Mesodermal cell (in vitro differentiated cells): ENCODE results near the gene CABP2.
A peak's percentile ranks its signal among the peaks of the same experiment; 100 is the strongest.
"Not testable (repeated sequence)": the region's sequence is repeated elsewhere in the genome, so short reads cannot be mapped to it uniquely, and the experiment has no call there.

Experiments
- H3K27ac ChIP-seq: 2 replicates; pipeline ENCODE4 v1.7.0; 2013; ENCODE audit warnings: mild to moderate bottlenecking, low read depth, low read length, moderate library complexity; ENCODE audit not compliant: severe bottlenecking
- H3K36me3 ChIP-seq: 2 replicates; pipeline ENCODE4 v1.7.1; 2013; ENCODE audit warnings: mild to moderate bottlenecking, low read length, moderate library complexity; ENCODE audit not compliant: control insufficient read depth, insufficient read depth
- H3K4me1 ChIP-seq: one replicate; pipeline ENCODE4 v1.7.1; 2013; ENCODE audit warnings: mild to moderate bottlenecking, low read length; ENCODE audit not compliant: insufficient read depth, control insufficient read depth, poor library complexity, severe bottlenecking
- H3K4me3 ChIP-seq: 2 replicates; pipeline ENCODE4 v1.7.0; 2013; ENCODE audit warnings: low read length, control low read depth, mild to moderate bottlenecking; ENCODE audit not compliant: insufficient read depth, poor library complexity, severe bottlenecking; ENCODE audit errors: extremely low read depth
- H3K9me3 ChIP-seq: 2 replicates; pipeline ENCODE4 v1.7.1; 2013; ENCODE audit warnings: mild to moderate bottlenecking, low read length, moderate library complexity; ENCODE audit not compliant: control insufficient read depth
- WGBS, 2 experiments: methylation state at CpG; one replicate each; pipeline ENCODE4 v1.1.5; 2013; ENCODE audit warnings: missing lambda C conversion rate in 2 of 2; ENCODE audit not compliant: insufficient coverage in 2 of 2; 5-methylcytosine and 5-hydroxymethylcytosine counted together

The CABP2 gene

DNA sequence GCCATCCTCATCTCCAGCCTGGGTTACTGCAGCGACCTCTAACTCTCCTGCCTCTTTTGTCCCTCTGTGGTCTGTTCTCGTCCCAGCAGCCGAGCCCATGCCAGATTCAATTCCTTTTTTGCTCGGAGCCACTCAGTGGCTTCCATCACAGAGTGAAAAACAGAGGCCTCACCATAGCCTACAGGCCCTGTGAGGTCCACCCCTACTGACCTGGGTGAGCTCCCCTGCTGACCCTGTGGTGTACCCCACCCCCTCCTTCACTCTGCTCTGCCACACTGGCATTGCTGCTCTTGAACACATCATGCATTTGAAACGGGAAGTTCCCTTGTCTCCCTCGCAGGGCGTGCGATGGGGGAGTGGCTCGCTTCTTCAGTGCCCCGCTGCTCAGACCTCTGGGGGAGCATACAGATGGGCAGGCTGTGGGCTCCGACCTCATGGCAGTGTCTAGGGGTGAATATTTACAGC is 38.4 kb downstream of the CABP2 start:
- Histone ChIP-seq H3K9me3 (peaks cover 6% of the 10 kb centered on the region), H3K4me1 (no peaks in the 10 kb centered on the region), H3K4me3 (no peak overlapping the region), H3K36me3 (peaks cover 23% of the 10 kb centered on the region), H3K27ac (no peak overlapping the region)
- WGBS, 2 experiments, result 94% methylated on average over 10 to 11 of the region's 11 CpGs

DNA sequence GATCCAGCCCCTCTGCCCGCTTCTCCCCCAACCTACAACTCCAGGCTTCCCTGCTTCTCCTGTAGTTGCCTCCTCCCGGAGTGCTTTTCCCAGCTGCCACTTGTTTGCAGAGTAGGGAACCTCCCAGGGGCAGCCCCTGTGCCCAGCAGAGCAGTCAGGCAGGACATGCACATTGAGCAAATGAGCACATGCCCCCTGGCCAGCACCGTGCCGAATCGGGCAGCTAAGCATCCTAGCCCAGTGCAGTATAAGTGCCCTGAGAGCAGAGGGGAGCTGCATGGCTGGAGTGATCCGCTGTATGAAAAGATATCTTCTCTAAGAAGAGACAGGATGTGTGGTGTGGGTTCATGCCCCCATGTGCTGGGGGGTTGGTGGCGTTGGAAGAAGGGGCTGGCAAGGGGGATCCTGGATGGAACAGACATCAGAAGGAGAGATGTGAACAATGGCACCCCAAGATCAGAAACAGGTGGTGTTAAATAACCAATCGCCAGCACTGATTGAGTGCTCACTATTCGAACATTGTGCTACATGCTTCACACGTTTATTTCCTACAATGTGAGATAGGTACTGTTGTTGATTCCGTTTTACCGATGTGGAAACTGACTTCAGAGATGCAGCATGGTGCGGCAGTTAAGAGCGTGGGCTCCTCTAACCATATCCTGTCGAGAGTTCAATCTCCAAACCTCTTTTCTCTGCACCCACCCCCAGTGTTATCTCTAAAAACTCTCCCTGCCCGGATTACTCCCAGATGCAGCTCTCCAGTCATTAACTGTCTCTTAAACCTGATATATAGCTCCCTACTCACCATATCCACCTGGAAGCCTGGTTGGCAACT is 39.2 kb downstream of the CABP2 start:
- H3K4me1 ChIP-seq, result no peaks in the 10 kb centered on the region
- H3K4me3 ChIP-seq, result peak overlapping the region; percentile 46
- no peak overlapping the region for H3K27ac ChIP-seq
- peaks cover 6% of the 10 kb centered on the region for H3K9me3 ChIP-seq
- WGBS, 2 experiments, result 94 to 98% methylated on average over 16 of the region's 16 CpGs
- peaks cover 15% of the 10 kb centered on the region for H3K36me3 ChIP-seq

DNA sequence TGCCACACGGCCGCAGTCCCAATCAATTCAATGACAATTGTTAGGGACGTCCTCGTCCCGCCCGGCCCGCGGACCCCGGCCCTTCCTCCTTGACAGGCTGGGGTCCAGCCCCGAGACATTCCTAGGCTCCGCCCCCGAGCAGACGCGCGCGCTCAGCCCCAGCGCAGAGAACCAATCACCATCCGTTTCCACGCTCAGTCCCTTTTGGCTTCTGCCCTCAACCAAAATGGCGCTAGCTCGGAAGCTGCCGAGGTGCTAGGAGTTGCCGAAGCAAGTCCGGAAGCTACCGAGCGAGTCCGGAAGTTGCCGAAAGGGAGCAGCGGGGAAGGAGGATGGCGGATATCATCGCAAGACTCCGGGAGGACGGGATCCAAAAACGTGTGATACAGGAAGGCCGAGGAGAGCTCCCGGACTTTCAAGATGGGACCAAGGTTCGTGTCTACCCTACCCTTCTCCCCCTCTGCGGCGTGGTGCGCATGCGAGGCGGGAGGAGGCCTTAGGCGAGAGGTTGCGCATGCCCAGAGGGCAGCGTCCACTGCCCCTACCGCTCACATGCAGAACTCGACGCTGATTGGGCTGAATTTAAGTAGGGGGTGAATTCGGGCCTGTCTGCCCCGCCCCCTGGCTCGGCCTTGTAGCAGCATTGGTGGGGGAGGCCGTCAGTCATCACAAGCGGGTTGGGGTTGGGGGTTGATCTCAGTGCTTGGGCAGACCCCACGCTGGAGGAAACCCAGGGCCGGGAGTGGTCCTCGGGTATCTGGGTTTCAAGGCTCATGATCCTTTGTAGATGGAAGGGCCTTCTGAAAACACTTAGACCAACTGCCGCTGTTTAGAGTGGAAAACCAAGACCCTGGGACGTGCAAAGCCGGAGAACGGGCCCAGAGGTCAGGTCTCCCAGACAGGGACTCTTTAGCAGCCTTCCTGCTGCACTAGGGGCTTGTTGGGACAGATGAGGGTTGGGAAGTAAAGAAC is 40.1 kb downstream of the CABP2 start, which contains the start of gene AIP:
Gene AIP (plus strand): TSS at position 200 of the 972 bp plus-strand sequence. CDS start 133 bp downstream, at position 333.
- Histone ChIP-seq H3K9me3 (peaks cover 6% of the 10 kb centered on the region), H3K4me1 (no peaks in the 10 kb centered on the region), H3K4me3 (peak within 1 kb of the TSS; percentile 46), H3K36me3 (peaks cover 9% of the 10 kb centered on the region), H3K27ac (peak within 1 kb of the TSS; percentile 85)
- 8 to 26% methylated on average over 22 to 38 of the region's 60 CpGs for WGBS, 2 experiments

DNA sequence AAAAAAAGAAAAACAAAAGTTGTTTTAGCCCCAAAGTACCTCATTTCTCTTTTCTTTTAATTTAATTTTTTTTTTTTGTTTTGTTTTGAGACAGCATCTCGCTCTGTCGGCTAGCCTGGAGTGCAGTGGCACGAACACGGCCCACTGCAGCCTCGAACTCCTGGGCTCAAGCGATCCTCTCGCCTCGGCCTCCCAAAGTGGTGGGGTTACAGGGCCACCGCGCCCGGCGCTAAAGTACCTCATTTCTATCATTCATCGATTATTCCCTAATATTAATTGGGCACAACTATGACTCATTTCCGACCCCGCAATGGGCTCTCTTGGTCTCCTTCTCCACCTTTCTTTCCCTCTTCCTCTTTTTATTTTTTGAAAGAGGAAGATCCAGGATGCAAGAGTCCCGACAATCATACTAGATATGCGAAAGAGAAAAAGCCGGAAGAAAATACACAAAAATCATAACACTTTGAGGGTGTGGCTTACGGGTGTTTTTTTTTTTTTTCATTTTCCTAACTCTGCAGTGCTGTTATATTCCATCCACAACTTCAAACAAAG is 40.9 kb downstream of the CABP2 start:
- peaks cover 6% of the 10 kb centered on the region for H3K9me3 ChIP-seq
- 86 to 91% methylated on average over 12 to 14 of the region's 19 CpGs for WGBS, 2 experiments
- H3K36me3 ChIP-seq, result peaks cover 2% of the 10 kb centered on the region
- no peak overlapping the region for H3K27ac ChIP-seq
- peak overlapping the region; percentile 46 for H3K4me3 ChIP-seq
- no peaks in the 10 kb centered on the region for H3K4me1 ChIP-seq

GRCh38 chr11:67477344-67478050 is 45.7 kb downstream of the CABP2 start:
- not testable (repeated sequence) for H3K27ac ChIP-seq, H3K36me3 ChIP-seq, H3K9me3 ChIP-seq, H3K4me1 ChIP-seq, H3K4me3 ChIP-seq
- 94% methylated on average over 2 to 10 of the region's 16 CpGs for WGBS, 2 experiments

GRCh38 chr11:67476692-67477091 is 46.6 kb downstream of the CABP2 start:
- WGBS, 2 experiments, result 95 to 96% methylated on average over 10 of the region's 10 CpGs
- H3K4me1 ChIP-seq, H3K36me3 ChIP-seq, H3K9me3 ChIP-seq, H3K4me3 ChIP-seq, H3K27ac ChIP-seq: not testable (repeated sequence)

GRCh38 chr11:67472882-67473281 is 50.4 kb downstream of the CABP2 start:
- H3K27ac ChIP-seq, result no peak overlapping the region
- peaks cover 6% of the 10 kb centered on the region for H3K4me1 ChIP-seq
- H3K9me3 ChIP-seq, result no peaks in the 10 kb centered on the region
- H3K4me3 ChIP-seq, result no peak overlapping the region
- WGBS, 2 experiments, result 82 to 86% methylated on average over 6 to 7 of the region's 7 CpGs
- H3K36me3 ChIP-seq, result no peaks in the 10 kb centered on the region

GRCh38 chr11:67470337-67471002 is 52.8 kb downstream of the CABP2 start:
- Histone ChIP-seq H3K27ac (no peak overlapping the region), H3K4me1 (peaks cover 6% of the 10 kb centered on the region), H3K36me3 (no peaks in the 10 kb centered on the region), H3K4me3 (no peak overlapping the region), H3K9me3 (no peaks in the 10 kb centered on the region)
- 80 to 90% methylated on average over 5 to 8 of the region's 8 CpGs for WGBS, 2 experiments

DNA sequence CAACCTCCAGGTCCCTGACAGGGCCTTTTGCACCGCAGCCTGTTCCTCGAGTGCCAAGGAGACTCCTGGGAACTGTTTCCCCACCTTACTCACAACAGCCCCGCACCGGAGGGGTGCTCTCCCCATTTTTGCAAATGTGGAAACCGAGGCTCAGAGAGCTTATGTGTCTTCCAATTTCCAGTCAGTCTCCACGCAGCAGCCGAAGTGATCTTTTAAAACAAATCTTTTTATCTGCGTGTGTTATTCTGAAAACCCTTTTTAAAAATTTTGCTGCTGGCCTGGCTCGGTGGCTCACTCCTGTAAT is 53.8 kb downstream of the CABP2 start:
- H3K4me3 ChIP-seq, result peak overlapping the region; percentile 85
- H3K9me3 ChIP-seq, result no peaks in the 10 kb centered on the region
- peaks cover 9% of the 10 kb centered on the region for H3K4me1 ChIP-seq
- no peaks in the 10 kb centered on the region for H3K36me3 ChIP-seq
- WGBS, 2 experiments, result 46 to 52% methylated on average over 9 of the region's 9 CpGs
- H3K27ac ChIP-seq, result peak overlapping the region; percentile 45
